Daoy (cell line): ENCODE measurements around the gene NINJ2. TPM values are rescaled to one million over a fixed set of nuclear protein-coding genes. Genes with fewer than 3 reads are reported as not detected.

Source experiments
- DNase-seq: peaks from one replicate; pipeline ENCODE4 v3.0.0-alpha.2; 2015; ENCODE audit warnings: low read depth
- total RNA-seq: library from RNA; depleted of rRNA; stranded (reverse); fragments of >200 nt; shearing (Covaris generic); gene quantifications from 2 replicates; pipeline ENCODE4 v1.2.3, GENCODE V29; 2014

The NINJ2 gene
- total RNA-seq, 1 experiment from 2014 or later = not detected

- no peak for DNase-seq
Observed at GRCh38 chr12:673849-674248, 10.6 kb upstream of the NINJ2 start.

- no peak for DNase-seq
Observed at GRCh38 chr12:669576-669945, 6.3 kb upstream of the NINJ2 start.

- DNase-seq = no peak
Observed at GRCh38 chr12:668090-668481, 4.8 kb upstream of the NINJ2 start.

GRCh38 chr12:666766-667308 lies 3.6 kb upstream of the NINJ2 start:
- no peak for DNase-seq

- DNase-seq = no peak
Observed at GRCh38 chr12:666066-666465, 2.8 kb upstream of the NINJ2 start.

GRCh38 chr12:664779-665092 lies 1.5 kb upstream of the NINJ2 start:
- DNase-seq = no peak

GRCh38 chr12:664075-664778 lies 982 bp upstream of the NINJ2 start:
- DNase-seq = no peak

- no peak for DNase-seq
Observed at GRCh38 chr12:662566-663292, 516 bp downstream of the NINJ2 start.

- no peak for DNase-seq
Observed at GRCh38 chr12:661720-662486, 1.3 kb downstream of the NINJ2 start.

- no peak for DNase-seq
Observed at GRCh38 chr12:659090-659683, 4.1 kb downstream of the NINJ2 start.

- no peak for DNase-seq
Observed at GRCh38 chr12:650983-651382, 12.3 kb downstream of the NINJ2 start.

- no peak for DNase-seq
Observed at GRCh38 chr12:647385-648085, 15.7 kb downstream of the NINJ2 start.

- DNase-seq = peak; percentile 41
Observed at GRCh38 chr12:646442-647384, 16.5 kb downstream of the NINJ2 start.

- DNase-seq = peak; percentile 70
Observed at GRCh38 chr12:645563-646071, 17.6 kb downstream of the NINJ2 start.

GRCh38 chr12:644818-645552 lies 18.3 kb downstream of the NINJ2 start:
- no peak for DNase-seq

- DNase-seq = no peak
Observed at GRCh38 chr12:644303-644639, 19.0 kb downstream of the NINJ2 start.

- no peak for DNase-seq
Observed at GRCh38 chr12:643475-644302, 19.6 kb downstream of the NINJ2 start.

GRCh38 chr12:642633-643474 lies 20.4 kb downstream of the NINJ2 start:
- peak; percentile 81 for DNase-seq
